Adipose tissue (tissue), 3 donors: ENCODE measurements around the gene KIAA0319L. TPM values are rescaled to one million over a fixed set of nuclear protein-coding genes. Genes with fewer than 3 reads are reported as not detected.
"Not testable (repeated sequence)": the region's sequence is repeated elsewhere in the genome, so short reads cannot be mapped to it uniquely, and the experiment has no call there.

Experiments used
- H3K27ac ChIP-seq: one replicate; pipeline ENCODE4 v1.5.1; 2013; ENCODE audit warnings: low read depth, low read length
- WGBS, 3 donors: extraction: QIAGEN DNeasy Blood & Tissue Kit; methylation state at CpG; one replicate each; pipeline ENCODE4 v1.1.7; 2013; 5-methylcytosine and 5-hydroxymethylcytosine counted together
- polyA plus RNA-seq, 3 donors: library from polyadenylated mRNA; stranded (reverse); fragments of 200-250 nt; gene quantifications; one replicate each; pipeline ENCODE4 v1.2.3, GENCODE V29; 2013
- donor health status: healthy with polysubstance abuse.
- donor health status: Bipolar disorder and iron deficiency.
- donor health status: healthy.

The KIAA0319L gene
- polyA plus RNA-seq, 3 donors: 16.9 to 29.0 (median 19.8) TPM

DNA sequence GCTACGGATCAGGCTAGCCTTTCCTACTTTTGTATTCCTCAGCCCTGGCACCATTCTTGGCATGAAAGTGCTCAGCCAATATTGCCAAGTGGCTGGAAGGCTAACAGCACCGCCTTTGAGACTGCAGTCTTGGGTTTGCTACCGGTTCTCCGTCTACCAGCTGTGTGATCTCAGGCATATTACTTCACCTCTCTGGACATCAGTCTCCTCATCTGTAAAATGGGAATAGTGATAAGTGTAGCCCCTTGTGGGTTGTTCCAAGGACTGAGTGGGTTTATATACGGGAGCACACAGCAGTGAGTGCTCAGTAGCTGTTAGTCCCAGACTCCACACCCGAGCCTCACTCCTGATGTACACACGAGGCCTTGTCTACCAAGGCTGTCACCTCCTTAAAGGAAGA is 29.6 kb upstream of the KIAA0319L start:
- 87 to 94% (median 93%) methylated on average over 7 of the region's 7 CpGs for WGBS, 3 donors
- H3K27ac ChIP-seq: no peak overlapping the region

DNA sequence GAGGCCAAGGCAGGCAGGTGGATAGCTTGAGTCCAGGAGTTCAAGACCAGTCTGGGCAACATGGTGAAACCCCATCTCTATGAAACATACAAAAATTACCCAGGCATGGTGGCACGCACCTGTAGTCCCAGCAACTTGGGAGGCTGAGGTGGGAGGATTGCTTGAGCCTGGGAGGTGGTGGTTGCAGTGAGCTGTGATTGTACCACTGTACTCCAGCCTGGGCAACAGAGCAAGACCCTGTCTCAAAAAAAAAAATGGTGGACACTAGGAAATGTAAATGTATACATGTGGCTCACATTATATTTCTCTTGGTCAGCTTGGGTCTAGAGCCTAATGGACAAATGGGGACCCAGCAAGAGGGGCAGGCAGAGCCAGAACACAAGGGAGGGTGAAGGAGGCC is 28.6 kb upstream of the KIAA0319L start:
- WGBS, 3 donors: 95 to 100% (median 95%) methylated on average over 1 of the region's 1 CpG
- H3K27ac ChIP-seq: not testable (repeated sequence)

DNA sequence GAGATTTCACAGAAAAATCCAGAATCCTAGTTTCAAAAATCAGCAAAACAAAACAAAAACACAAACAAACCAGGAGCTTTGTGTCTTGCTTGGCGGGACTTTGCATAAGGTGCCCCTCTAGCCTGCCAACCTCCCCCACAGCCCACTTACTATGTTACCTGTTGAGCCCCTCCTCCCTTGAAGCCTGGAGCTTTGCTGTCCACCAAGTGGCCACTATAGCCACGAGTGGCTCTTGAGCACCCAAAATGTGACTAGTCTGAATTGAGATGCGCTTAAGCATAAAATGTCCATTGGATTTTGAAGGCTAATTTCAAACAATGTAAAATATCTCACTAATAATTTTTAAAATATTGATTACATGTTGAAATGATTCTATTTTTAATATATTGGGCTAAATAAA is 28.1 kb upstream of the KIAA0319L start:
- 85 to 88% (median 86%) methylated on average over 3 of the region's 3 CpGs for WGBS, 3 donors
- no peak overlapping the region for H3K27ac ChIP-seq

DNA sequence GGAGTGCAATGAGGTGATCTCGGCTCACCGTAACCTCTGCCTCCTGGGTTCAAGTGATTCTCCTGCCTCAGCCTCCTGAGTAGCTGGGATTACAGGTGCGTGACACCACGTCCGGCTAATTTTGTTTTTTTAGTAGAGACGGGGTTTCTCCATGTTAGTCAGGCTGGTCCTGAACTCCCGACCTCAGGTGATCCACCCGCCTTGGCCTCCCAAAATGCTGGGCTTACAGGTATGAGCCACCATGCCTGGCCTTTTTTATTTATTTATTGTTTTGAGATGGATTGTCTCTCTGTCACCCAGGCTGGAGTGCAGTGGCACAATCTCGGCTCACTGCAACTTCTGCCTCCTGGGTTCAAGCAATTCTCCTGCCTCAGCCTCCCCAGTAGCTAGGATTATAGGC is 24.4 kb upstream of the KIAA0319L start:
- 92 to 95% (median 94%) methylated on average over 9 of the region's 9 CpGs for WGBS, 3 donors
- H3K27ac ChIP-seq: not testable (repeated sequence)

DNA sequence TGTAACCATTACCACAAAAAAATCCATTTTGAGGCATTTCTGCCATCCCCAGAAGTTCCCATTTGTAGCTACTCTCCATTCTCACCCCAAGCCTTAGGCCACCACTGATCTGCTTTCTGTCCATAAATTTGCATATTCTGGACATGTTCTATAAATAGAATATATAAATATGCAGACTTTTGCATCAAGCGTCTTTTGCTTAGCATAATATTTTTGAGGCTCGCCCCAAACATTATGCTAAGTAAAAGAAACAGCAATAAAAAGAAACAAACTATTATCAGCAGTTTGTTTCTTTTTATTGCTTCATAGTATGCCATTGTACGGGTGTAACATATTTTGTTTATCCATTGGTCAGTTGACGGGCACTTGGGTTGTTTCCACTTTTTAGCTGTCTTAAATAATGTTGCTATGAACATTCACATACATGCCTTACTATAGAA is 23.8 kb upstream of the KIAA0319L start:
- 62 to 78% (median 72%) methylated on average over 4 of the region's 4 CpGs for WGBS, 3 donors
- H3K27ac ChIP-seq: no peak overlapping the region

DNA sequence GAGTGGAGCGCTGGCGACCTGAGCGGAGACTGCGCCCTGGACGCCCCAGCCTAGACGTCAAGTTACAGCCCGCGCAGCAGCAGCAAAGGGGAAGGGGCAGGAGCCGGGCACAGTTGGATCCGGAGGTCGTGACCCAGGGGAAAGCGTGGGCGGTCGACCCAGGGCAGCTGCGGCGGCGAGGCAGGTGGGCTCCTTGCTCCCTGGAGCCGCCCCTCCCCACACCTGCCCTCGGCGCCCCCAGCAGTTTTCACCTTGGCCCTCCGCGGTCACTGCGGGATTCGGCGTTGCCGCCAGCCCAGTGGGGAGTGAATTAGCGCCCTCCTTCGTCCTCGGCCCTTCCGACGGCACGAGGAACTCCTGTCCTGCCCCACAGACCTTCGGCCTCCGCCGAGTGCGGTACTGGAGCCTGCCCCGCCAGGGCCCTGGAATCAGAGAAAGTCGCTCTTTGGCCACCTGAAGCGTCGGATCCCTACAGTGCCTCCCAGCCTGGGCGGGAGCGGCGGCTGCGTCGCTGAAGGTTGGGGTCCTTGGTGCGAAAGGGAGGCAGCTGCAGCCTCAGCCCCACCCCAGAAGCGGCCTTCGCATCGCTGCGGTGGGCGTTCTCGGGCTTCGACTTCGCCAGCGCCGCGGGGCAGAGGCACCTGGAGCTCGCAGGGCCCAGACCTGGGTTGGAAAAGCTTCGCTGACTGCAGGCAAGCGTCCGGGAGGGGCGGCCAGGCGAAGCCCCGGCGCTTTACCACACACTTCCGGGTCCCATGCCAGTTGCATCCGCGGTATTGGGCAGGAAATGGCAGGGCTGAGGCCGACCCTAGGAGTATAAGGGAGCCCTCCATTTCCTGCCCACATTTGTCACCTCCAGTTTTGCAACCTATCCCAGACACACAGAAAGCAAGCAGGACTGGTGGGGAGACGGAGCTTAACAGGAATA is 20.1 kb upstream of the KIAA0319L start:
- no peak overlapping the region for H3K27ac ChIP-seq
- WGBS, 3 donors: 4 to 29% (median 8%) methylated on average over 61 to 70 of the region's 70 CpGs

DNA sequence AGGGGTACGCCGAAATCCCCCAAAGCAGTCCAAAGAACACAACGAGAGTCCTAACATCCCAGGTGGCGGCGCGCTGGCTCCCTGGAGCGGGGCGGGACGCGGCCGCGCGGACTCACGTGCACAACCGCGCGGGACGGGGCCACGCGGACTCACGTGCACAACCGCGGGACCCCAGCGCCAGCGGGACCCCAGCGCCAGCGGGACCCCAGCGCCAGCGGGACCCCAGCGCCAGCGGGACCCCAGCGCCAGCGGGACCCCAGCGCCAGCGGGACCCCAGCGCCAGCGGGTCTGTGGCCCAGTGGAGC is 19.5 kb upstream of the KIAA0319L start:
- H3K27ac ChIP-seq: not testable (repeated sequence)
- WGBS, 3 donors: 16 to 42% (median 23%) methylated on average over 30 to 37 of the region's 37 CpGs

DNA sequence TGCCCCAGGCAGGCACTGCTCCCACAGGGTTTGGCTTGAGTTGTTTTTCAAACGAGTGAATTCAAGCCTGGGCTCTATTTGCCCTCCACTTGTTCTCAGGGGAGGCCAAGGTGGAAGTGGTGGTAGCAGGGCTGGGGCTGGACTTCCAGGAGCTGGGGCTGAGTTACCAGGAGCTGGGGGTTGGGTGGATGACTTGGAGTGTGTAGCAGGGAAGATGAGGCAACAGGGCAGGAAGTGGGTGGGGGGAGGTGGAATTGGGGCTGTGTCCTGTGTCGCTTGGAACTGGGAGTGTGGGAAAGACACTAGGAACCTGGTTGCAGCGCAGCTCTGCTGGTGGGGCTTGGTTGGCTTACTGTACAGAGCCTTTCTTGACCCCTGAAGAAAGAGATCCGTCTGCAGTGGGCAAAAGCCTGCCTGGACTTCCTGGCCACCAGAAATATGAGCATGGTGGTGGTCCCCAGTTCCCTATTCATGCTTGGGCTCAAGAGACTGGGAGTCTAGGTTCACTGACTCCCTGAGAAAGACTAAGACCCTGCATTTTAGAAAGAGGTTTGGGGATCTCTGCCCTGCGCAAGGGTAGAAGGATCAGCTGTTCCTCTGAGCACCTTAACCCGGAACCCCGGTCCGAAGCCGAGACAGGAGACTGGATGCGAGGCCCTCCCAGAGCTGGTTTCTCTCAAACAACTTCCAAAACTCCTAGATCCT is 19.0 kb upstream of the KIAA0319L start:
- 58 to 80% (median 70%) methylated on average over 10 of the region's 10 CpGs for WGBS, 3 donors
- H3K27ac ChIP-seq: no peak overlapping the region

DNA sequence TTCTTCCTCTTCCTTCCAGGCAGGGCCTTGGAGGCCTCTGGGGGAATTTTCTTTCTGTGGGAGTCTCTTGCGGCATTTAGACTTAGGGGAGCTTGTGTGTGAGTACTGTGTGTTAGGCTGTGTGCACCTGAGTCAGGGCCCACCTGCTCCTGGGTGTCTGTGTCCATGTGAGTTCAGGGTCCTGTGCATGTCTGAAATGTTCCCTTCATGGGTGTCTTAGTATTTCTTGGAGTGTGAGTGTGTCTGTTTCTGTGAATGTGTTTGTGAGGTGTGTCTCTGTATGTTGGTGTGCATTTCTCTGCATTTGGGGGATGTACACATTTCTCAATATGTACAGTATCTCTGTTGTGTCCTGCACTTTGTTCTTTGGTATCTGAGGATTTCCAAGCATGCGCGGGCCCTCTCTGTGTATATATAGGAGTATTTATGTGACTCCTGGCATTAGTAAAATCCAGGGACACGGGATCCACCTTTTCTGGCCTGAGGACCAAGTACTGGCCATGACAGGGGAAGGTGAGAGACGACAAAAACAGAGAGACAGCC is 18.3 kb upstream of the KIAA0319L start:
- H3K27ac ChIP-seq: no peak overlapping the region
- 83 to 94% (median 89%) methylated on average over 5 of the region's 5 CpGs for WGBS, 3 donors

DNA sequence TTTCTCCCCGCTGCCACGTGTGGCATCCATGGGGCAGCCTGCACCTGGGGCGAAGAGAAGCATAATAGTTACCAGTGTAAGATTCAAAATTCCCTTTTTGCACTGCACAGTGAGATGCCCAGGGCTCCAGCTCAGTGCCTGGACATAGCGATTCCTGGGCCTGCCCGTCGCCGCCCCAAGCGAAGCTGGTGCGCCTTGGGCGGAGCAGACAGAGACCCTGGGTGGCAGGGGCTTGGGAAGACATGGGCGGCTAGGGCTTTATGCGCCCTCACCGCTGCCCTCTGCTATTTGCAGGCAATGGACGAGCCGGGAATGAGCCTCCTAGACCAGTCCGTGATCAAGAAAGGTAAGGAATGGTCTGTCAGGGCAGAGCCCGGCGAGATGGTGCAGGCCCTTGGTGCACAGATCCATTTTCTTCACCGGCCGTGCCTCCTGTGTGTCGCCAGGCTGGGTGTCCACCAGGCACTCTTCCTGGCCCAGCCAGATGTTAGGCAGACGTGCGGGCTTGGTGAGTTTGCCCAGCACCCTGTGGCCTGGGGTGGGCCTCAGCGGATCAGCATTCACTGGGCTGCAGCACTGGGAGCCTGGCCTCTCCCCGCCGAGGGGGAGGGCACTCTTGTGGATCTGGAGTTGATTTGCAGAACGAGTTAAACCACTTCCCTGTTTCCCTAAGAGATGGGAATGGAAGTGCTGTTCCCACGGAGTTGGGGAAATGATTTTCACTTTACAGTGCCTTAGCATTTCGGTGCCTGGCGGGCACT is 17.6 kb upstream of the KIAA0319L start:
- 74 to 81% (median 81%) methylated on average over 30 of the region's 30 CpGs for WGBS, 3 donors

DNA sequence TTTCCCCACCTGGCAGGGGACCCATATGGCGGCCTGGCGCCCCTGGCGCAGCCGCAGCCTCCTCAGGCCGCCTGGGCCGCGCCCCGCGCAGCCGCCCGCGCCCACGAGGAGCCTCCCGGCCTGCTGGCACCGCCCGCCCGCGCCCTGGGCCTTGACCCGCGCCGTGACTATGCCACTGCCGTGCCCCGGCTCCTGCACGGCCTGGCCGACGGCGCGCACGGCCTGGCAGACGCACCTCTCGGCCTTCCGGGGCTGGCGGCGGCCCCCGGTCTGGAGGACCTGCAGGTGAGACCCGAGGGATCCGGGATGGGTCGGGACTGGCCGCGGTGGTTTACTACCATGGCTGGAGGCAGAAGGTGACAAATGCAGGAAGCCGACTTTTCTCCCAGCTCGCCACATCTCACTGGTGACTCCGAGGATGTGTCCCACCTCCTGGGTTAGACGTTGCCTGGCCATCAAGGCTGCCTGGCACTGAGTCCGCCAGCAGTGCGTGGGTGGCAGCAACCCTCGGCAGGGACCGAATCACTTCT is 17.0 kb upstream of the KIAA0319L start:
- WGBS, 3 donors: 56 to 74% (median 68%) methylated on average over 35 to 48 of the region's 48 CpGs
- H3K27ac ChIP-seq: no peak overlapping the region

More for the DNA sequence above, 17.6 kb upstream of the KIAA0319L start:
- no peak overlapping the region for H3K27ac ChIP-seq

DNA sequence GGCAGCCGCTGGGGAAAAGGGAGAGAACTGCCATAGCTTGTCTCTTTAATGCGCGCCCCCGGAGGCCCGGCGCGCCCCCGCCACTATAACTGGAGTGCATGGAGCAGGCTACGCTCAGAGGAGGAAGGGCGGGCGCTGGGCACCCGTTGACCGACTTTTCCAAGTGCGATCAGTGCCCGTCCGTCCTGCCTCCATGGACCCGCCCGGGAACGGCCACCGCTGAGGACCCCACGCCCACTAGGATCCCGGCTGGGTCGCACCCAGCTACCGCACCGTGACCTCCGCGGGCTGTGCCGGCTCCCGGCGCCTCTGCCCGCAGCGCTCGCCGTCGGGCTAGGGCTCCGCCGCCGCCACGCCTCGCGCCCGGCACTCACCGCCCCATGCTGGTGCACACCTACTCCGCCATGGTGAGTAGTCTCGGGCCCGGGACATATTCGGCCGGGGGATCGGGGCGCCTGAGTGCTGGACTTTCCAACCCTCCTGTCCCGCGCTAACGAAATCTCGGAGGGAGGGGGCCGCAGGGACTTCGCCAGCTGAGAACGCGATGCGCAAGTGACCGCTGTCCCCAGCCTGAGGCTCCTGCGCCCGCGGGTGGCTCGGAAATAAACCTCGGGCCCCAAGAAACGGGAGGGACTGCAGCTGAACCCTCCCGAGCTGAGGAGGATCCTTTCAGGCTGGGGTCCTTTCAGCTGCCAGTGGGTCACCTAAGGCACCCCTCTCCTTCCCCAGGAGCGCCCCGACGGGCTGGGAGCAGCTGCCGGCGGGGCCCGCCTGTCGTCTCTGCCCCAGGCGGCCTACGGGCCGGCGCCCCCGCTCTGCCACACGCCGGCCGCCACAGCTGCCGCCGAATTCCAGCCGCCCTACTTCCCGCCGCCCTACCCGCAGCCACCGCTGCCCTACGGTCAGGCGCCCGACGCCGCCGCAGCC is 16.3 kb upstream of the KIAA0319L start, which contains the start of gene TFAP2E:
TFAP2E (plus strand) TSS at position 117 of the 927 bp plus-strand sequence; CDS start at position 381, 264 bp downstream.
- no peak within 1 kb of the TSS for H3K27ac ChIP-seq
- WGBS, 3 donors: 10 to 28% (median 25%) methylated on average over 78 to 95 of the region's 95 CpGs

DNA sequence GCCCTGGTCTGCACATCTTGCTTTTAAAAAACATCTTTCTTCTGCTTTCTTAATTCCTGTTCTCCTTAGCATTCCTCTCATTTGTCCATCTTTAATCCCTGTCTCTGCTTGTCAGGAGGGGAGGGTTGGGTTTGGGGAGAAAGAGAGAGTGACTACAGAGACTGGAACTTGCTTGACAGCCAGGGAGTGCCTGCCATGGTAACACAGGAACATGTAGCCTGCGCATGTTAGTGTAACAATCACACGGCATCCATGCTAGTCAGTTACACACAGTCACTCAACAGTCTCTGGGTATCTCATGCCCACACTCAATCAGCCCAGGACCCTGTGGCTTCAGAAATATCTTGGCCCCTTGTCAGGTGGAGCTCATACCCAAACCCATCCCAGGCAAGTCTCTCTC is 15.1 kb upstream of the KIAA0319L start:
- H3K27ac ChIP-seq: no peak overlapping the region
- 92 to 95% (median 93%) methylated on average over 2 of the region's 2 CpGs for WGBS, 3 donors

DNA sequence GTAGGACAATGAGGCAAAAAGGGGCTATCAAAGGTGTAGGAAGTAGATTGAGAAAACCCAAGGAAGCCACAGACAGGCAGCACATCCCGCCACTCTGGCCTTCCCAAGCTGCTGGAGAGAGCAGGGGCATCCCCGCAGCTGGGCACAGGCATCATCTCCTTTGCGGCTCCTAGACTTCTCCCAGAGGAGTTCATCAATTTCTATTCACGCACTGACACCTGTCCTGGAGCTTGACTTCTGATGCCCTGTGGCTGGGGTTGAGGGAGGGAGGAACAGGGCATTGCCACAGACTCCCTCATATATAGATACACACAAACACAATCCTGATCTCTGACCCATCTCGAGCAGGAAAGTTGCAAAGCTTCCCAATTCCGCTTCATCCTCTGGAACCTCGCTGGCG is 14.1 kb upstream of the KIAA0319L start:
- no peak overlapping the region for H3K27ac ChIP-seq
- 83 to 88% (median 85%) methylated on average over 8 of the region's 8 CpGs for WGBS, 3 donors

DNA sequence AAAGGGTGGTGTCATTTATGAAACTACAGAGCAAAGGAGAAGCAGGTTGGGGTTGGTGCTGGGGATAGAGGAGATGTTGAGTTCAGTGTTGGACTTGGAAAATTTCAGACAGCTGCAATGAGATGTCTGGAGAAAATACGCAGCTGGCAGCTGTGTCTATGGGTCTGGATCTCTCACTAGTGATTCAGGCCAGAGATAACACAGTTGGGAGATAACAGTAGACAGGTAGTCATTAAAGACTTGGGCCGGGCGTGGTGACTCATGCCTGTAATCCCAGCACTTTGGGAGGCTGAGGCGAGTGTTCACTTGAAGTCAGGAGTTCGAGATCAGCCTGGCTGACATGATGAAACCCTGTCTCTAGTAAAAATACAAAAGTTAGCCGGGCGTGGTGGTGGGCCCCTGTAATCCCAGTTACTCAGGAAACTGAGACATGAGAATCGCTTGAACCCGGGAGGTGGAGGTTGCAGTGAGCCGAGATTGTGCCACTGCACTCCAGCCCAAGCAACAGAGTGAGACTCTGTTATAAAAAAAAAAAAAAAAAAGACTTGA is 13.5 kb upstream of the KIAA0319L start:
- no peak overlapping the region for H3K27ac ChIP-seq
- WGBS, 3 donors: 82 to 90% (median 88%) methylated on average over 10 of the region's 10 CpGs

DNA sequence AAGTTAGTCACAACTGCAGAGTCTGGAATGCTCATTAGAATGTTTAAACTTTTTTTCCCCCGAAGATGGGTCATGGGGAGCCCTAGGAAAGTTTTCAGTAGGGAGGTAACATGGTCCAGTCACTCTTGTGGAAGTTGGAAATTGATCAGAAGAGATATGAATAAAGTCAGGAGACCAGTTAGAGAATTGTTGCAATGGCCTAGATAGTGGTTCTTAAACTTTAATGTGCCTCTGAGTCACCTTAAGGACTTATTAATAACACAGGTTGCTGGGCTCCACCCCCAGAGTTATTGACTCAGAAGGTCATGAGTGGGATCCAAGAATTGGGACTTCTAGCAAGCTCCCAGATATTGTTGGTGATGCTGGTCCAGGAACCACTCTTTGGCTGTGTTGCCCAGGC is 12.7 kb upstream of the KIAA0319L start:
- H3K27ac ChIP-seq: no peak overlapping the region
- WGBS, 3 donors: 75 to 91% (median 82%) methylated on average over 1 of the region's 1 CpG

DNA sequence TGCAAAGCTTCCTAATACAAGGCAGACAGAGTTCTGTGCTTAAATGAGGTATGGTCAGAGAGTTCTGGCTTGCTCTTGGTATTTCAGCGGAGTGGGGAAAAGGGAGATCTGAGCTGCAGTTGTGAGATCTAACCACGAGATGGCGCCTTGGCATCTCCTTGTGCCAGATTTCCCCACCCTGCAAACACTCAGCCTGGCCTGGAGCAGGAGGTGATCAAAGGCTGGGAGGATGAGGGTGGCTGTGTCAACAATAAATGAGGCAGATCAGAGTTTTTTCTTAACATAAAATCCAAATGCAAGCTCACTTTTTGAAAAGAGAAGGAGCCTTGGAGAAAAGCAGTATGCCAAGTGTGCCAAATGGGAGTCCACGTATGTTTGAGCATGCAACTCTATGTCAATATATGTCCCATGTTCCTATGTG is 11.8 kb upstream of the KIAA0319L start:
- no peak overlapping the region for H3K27ac ChIP-seq
- WGBS, 3 donors: 19 to 23% (median 20%) methylated on average over 4 of the region's 4 CpGs
